Retina (tissue), 1 donor: ENCODE data around the gene ITPKB.

ENCODE experiments used
- DNase-seq: peaks from one replicate; pipeline ENCODE4 v3.0.0-alpha.2; 2016

ITPKB gene

DNA sequence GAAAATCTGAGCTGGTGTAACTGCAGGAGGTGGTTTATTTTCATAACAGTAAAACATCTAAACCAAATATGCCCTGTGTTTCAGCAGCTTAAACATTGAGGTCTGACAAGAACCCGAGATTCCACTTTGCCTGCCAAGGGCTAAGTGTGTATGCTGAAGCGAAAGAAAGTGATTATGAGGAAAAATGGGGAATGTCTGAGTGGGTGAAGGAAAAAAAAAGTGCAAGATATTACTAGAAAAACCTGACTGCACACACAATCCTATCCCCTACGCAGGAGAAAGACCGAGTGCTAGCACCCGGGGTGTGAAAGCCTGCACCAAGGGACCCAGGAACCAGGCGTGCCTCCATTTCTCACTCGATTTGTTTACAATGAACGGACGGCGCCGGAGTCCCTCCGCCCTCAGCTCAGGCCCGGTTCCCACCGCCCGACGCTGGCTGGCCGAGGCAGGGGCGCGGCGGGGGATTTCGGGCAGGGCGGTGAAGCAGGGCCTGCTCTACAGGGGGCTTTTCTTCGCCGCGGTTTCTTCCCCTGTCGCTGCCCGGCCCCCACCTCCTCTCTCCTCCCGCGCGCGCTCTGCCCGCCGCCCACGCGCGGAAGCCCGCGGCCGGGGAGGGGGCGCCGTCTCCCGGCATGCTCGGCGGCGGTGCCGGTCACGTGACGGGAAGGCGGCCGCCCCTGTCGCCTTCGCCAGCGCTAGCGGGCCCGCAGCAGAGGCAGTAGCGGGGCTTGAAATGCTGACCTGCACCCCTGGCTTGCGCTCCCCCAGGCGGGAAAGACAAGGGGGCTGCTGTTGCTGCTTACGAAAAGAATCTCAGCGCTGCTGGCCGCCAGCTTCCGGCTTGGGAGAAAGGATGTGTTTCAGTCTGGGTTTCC is 35.9 kb downstream of the ITPKB start:
- peak; percentile 92 for DNase-seq

DNA sequence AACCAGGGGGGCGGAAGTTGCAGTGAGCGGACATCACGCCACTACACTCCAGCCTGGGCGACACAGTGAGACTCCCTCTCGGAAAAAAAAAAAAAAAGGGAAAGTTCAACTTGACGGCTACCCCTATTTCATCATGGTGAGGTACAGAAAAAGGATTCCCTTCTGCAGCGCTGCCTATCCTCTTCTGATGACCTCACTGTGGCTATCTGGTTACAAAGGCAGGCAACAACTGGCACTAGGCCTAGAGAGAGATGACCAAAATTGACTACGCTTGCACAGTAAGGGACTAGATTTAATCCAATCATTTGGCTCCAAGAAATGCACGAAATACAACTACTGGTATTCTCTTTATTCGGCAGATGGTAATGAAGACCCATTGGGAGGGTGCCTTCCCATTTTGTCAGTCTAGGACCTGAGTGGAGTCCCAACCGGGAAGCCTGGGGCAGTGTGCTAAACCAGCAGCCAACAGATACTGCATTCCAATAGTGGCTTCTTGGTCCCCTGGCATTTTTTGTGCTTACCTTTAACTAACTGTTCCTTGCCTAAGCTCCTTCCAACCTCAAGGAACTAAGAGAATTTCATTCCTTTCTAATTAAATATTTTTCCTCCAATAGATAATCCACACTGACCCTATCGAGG is 36.6 kb downstream of the ITPKB start:
- no peak for DNase-seq

DNA sequence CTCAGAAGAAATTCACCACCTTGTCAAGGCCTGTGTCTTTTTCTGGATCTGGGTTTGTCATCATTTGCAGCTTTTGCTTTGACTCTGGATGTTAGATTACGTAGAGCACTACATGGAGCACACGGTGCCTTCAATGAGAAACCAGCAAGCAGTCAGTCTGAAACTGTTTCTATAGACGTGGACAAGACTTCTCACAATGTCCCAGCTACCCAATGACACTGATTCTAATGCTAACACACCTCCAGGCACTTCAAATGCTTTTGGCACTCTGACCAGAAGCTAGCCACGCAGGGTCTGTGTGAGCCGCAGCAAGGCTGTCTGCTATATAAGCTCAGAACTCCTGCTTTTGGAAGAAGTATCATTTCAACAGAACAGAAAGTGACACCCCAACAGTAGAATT is 38.2 kb downstream of the ITPKB start:
- DNase-seq, result no peak

DNA sequence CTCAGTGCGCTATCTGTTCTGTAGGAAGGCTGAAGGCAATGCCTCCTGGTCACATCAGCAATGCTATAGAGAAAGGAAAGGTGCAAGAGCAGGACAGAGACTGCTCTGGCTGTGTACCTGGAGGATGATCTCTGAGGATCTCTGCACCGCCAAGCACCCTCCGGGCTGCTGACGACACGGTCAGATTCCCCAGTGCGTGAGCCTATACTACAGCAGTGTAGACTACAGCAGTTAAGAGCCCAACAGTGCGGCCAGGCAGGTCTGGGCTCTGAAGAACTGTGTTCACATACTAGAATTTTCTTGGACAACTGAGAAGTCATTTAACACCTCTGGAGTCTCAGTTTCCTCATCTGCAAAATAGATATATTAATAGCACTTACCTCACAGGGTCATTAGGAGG is 39.9 kb downstream of the ITPKB start:
- DNase-seq, result no peak

DNA sequence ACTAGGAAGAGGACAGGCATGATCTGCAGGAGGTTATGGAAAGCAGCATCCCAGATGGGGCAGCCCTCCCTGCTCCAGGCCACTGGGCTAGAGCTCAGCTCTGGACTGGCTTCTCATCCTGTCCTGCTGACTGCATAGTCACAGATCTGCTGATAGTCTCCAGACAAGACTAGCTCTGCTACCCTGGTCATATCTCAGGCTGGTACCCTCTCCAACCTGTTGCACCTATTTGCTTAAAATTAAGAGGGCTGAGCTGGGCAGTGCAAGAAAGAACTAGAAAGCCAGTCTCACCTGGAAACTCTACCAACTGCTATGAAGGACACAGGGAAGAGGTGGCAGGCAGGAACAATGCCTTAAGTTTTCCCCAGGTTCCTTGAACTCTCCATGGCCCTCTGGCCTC is 40.4 kb downstream of the ITPKB start:
- no peak for DNase-seq

DNA sequence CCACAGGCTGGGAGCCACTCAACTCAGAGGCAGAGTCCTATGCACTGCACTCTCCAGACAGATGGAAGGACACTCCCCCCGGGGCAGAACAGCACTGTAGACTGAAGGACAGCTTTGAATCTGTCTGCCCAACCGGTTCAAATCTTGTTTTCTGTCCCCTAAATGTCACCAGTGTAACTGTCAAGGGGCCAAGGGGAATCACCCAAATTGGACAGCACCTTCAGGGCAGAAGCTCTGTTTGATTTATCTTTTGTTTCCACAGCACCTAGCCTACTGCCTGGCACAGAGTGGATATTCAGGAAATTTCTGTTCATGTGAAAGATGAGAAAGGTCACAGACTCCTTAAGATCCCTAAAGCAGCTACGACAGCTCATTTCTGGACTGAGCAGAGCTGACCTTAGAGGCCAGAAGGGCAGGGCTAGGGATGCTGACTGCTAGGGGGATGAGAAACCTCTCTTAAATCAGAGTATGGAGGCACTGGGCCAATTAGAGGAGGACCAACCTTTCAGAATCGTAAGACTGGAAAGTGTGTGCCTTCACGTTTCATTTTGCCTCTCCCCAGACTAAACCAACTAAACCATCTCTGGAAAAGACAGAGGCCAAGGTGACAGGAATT is 41.0 kb downstream of the ITPKB start:
- DNase-seq, result no peak

DNA sequence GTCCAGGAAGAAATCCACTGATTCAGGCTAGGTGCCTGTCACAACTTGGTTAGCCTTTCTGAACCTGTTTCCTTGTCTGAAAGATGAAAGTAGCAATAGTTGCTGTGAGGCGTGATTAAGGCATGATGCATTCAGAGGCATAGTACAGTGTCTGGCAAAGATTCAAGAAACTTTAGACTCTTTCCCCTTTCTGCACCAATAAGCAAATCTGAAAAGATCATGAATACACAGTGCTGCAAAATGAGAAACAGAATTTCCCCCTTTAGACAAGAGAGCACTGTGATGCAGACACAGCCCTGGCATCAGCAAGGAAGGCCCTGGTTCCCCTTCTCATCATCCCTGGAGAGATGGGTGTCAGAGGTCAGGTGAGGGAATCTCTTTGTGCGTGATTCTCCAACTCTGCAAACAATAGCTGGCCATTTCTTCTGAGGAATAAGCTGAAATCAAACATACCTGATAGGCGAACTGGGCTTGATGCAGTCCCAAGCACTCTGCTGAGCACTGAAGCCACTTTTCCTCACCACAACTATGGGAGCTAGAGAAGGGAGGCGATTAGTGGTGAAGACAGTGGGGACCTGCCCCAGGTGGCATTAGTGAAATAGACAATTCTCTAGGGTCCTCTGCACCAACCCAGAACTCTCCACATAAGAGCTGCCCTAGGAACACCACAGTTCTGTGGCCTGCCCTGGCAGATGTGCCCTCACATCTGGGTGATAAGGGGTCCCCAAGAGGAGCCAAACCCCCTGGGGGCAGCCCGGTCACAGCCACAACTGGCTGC is 41.7 kb downstream of the ITPKB start:
- DNase-seq, result no peak

DNA sequence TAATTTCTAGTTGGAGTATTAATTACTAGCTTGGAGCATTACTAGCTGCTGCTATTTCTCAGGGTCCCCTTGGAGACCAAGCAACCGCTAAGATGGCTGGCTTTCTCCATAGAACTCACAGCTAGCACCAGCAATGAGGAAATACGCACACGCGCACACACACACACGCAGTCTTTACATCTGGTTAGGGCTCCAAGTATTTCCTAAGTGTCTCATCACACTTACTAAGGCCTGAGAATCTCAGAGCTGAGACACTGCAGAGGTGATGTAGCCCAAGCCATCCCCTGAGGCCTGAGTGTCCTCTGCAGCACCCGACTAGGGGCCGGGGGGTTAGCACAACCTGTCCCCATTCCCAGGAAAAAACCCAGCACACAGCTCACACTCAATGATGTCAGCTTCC is 42.5 kb downstream of the ITPKB start:
- no peak for DNase-seq

DNA sequence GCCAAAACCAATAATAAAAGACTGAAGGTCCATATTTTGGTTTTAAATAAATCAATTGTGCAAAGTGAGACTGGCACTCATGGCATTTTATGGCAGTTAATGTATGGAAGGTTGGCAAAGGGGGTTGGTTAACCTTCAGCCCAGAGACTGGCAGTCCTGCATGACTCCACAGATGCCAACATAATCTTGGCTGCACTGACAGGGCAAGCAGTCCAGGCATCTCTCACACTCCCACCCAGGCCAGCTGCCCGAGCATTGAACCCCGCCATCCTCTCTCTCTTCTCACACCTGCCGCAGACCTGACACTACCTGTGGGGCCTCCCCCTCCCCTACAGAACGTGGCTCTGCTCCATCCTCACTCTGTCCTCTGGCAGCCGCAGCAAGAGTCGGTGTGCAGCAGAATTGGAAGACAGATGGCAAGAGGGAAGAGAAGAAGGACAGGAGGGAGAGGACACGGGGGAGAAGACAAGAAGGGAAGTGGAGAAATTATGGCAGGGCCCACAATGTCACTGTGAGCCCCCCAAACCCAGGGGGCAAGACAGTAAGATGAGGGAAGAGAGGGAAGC is 43.7 kb downstream of the ITPKB start:
- DNase-seq, result no peak

DNA sequence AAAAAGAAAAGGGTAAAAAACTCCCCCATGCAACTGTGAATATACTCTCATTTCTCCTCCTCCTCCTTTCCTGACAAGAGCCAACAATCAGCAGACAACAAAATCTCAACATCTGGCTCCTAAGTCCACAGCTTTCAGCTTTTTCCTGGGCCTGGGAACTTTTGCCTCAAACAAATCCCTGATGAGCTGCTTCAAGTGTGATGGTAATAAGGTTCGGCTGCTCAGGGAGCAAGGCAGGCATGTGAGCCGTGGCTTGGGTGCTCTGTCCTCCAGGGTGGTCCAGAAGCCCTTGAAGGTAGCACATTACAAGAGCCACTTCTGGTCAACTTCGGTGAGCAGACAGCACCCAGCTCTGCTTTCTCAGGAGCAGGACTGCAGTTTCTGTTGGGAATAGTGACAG is 46.3 kb downstream of the ITPKB start:
- DNase-seq, result no peak

DNA sequence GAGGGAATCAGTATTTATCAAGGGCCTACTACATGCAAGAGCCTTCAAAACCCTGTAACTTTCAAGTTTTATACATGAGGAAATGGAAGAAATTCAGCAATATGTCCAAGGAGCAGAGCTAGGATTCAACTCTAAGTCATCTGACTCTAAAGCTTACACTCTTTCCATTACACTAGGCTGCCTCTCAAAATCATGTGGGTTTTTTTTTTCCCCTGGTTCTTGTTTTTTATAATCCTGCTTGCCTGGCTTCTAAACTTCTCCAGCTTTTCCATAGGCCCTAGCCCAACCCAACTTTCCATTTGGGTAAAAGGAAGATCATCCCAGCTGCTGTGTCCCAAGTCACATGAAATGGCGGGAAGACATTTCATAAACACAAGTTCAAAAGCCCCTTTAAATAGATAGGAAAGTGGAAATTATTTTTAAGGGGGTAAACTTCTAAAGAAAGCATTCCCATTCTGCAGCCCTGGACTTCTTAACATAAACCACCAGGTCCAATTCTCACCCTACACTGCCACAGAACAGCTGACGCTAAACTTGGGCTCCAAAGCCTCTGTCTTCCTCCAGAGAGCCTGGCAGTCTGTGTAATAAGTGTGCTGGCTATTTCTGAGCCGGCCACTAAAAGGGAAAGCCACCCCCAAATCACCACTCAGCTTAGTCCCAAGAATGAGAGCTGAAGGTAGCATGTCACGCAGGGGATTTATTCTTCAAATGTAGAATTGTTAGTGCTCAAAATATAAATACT is 46.9 kb downstream of the ITPKB start:
- DNase-seq, result no peak

DNA sequence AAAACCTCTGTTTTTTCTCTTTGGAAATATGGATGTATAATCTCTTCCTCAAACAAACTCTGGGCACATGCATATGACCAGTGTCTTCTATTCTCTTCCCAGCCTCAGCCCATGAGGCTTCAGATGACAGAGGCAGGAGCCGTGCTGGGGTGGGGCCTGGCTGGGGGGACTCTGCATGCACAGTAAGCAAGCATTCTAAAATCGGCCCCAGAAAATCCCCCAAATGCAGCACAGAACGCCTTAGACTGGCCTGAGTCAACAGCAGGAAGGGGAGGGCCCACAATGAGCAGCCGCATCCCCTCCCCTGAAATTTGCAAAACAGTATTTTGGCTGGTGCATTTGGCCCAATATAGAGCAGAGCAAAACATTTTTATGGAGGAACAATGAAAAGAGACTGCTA is 47.8 kb downstream of the ITPKB start:
- no peak for DNase-seq

DNA sequence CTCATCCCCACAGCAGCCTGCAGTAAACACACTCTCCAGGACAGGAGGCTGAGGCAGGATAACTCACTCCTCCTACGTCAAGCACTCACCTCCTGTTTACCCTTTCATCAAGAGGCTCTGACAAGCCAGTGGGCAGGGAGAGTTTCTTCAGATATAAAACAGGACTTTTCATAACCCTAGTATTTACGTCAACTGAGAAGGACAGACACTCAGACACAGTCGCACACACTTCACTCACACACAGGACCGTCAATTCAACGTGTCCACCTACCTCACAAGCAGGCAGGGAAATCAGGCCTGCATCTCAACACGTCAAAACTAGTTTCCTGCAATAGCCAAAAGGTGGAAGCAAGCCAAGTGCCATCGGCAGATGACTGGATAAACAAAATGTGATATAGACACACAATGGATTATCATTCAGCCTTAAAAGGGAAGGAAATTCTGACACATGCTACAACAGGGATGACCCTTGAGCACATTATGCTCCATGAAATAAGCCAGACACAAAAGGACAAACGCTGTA is 48.6 kb downstream of the ITPKB start:
- no peak for DNase-seq

DNA sequence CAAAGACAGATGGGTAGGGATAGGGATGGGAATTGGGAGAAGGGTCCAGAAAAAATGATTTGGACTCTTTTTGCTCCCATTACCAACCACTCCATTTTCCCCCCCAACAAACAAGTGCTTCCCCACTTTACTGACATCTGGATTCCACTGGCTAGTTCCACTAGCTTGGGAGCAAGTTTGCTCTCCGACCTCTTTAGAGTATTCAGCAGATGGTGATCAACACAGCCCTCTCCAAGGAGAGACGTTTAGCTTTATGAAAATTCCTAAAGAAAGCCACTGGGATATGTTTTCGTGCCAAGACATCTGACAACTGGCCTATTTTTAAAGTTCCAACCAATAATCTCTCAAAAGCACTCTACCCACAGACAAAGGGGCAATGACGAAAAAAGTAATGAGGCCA is 50.3 kb downstream of the ITPKB start:
- DNase-seq, result no peak

DNA sequence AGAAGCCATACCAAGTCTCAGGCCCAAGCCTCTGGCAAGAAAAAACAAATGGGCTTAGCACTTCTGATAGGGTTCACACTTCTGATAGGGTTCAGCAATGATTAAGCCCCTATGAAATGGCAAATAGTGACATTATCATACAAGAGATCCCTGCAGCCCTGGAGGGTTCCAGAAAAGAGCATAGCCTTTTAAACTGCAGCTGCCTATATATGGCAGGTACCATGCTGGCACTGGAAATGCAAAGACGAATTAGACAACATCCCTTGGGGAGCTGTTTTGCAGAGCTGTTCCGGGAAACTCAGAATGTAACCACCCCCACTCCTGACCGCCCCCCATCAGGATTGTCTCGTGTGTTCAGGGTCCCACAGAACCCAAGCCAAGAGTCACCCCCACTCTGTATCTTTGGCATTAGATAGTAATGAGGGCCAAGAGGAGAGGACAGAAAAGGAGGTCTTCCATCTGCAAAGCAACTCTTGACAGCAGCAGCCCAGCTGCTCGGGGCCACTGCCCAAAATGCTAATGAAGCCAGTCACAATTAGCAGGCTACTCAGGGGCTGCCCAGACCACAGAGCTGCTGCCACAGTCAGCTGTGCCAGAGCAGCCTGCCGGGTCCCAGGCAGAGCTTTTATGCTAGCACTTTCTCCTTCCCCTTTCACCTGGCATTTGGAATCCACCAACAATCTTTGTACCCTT is 50.9 kb downstream of the ITPKB start:
- peak; percentile 44 for DNase-seq

DNA sequence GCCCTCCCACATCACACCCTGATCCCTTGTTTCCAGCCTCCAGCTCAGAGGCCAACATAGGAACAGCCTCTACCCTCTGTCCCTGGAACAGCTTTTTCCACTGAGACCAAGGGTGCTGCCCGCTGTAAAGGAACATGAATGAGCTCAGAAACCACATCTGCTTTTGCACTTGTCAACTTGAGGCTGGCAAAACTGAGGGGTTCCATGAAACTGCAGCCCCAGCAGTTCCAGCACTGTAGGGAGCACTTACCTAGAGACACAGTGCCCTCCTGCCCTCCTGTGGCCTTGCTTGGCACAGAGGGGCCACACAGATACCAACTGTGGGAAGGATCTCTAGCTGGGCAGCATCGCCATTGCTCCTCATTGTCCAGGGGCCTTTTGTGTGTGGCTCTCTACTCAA is 51.7 kb downstream of the ITPKB start:
- no peak for DNase-seq

DNA sequence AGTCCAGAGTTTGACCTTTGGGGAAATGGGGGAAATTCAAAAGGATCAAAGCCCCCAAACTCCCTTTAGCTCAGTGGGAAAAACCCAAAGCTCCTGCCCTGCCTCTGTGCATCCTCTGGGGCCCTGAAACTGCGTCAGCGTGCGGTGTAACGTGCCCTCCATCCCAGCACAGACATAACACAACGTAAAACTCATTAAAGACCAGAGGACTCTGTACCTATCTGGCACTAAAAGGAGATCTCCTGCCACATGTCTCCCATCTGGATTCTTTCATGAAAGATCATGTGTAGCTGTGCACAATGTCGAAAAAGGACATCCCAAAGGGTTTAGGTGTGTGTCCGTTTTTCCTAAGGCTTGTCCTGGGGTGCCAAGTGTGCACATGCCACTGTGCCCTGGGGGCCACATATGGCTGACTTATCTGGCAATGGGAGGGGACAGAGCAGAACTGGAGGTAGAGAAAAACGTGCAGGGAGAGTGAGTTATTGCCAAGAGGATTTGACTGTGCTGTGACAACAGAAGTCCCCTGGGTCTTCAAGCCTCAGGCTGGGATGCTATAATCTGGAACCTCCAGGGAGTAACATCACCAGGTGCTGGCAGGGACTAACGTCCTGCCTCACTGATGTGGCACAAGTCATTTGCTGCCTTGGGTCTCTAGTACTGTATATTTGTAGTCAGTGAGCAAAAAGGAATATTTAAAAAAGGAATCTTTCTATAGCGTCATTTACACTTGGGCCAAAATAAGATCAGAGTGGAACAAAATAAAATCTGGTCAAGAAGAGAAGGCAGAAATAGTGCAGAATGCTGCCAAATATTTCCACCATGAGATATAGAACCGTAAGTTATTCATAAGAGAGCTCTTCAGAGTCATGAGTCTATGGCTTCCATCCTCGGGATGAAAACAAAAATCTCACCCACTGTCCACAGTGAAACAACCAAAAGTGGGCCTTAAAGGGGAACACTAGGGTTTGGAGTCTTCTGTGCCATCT is 52.3 kb downstream of the ITPKB start:
- DNase-seq, result no peak

DNA sequence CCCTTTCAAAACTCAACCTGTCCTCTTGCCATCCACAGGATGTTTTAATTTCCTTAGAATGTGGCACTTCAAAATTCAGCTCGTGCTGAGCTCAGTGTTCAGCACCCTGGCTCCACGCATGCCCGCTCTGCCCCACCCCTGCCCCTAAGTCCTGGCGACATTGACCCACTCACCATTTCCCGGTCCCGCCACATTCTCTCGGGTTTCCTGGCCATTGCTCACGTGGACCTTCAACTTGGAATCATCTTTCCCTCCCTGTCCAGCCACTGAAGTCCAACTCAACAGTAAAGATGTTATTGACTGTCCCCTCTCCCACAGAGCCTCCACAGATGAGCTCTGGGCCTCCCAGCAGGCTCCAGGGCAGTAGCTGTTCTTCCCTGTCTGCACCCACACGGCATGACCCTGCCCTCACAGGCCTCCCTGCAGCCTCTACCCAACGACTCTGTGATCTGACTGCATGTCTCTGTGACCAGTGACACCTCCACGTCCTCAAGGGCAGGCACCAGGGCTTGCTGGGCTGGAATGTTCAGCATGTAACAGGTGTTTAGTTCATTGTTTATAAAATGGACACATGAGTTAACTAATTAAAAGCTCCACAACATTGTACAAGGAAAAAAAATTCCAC is 53.8 kb downstream of the ITPKB start:
- no peak for DNase-seq

DNA sequence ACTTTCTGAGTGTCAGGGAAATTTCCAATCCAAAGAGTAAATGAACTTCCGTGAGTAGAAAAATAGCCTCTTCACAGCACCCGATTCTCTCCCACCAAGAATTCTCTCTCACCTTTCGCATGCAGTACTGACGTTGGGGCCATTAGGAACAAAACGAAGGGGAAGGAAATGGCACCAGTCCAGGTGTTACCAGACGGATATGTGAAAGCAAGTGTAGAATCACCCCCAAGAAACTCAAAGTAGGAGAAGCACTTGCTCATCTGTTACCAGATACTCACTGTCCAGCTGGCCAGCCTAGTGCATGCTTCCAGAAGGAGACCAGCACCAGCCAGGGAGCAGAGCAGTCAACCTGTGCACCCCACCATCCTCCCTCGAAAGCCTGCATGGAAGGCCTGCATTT is 55.1 kb downstream of the ITPKB start:
- no peak for DNase-seq
